Rectal smooth muscle tissue (tissue), 1 donor: ENCODE data around the gene TRIM39.

Source experiments
- H3K27ac ChIP-seq: one replicate; pipeline ENCODE4 v1.7.0; 2013; ENCODE audit warnings: low read depth, low read length, inconsistent platforms
- H3K27me3 ChIP-seq: one replicate; pipeline ENCODE4 v1.7.0; 2013; ENCODE audit warnings: low read length; ENCODE audit not compliant: control insufficient read depth, insufficient read depth
- H3K36me3 ChIP-seq: one replicate; pipeline ENCODE4 v1.7.0; 2013; ENCODE audit warnings: low read length; ENCODE audit not compliant: control insufficient read depth, insufficient read depth
- H3K4me1 ChIP-seq: one replicate; pipeline ENCODE4 v1.7.0; 2013; ENCODE audit warnings: low read length; ENCODE audit not compliant: control insufficient read depth, insufficient read depth
- H3K4me3 ChIP-seq: one replicate; pipeline ENCODE4 v1.7.0; 2013; ENCODE audit warnings: low read length
- H3K9ac ChIP-seq: one replicate; pipeline ENCODE4 v1.7.0; 2013; ENCODE audit warnings: low read length

The TRIM39 gene

GRCh38 chr6:30317913-30318589, 8.7 kb upstream of the TRIM39 start:
- no peaks in the 10 kb centered on the region for H3K4me1 ChIP-seq
- no peak overlapping the region for H3K27ac ChIP-seq
- H3K36me3 ChIP-seq, result peaks cover 3% of the 10 kb centered on the region
- no peaks in the 10 kb centered on the region for H3K27me3 ChIP-seq
- H3K9ac ChIP-seq, result no peak overlapping the region
- H3K4me3 ChIP-seq, result no peak overlapping the region

GRCh38 chr6:30319146-30319835, 7.4 kb upstream of the TRIM39 start:
- Histone ChIP-seq H3K27me3 (no peaks in the 10 kb centered on the region), H3K27ac (no peak overlapping the region), H3K4me3 (no peak overlapping the region), H3K4me1 (no peaks in the 10 kb centered on the region), H3K36me3 (no peaks in the 10 kb centered on the region), H3K9ac (no peak overlapping the region)

GRCh38 chr6:30321692-30322388, 4.9 kb upstream of the TRIM39 start:
- Histone ChIP-seq H3K36me3 (no peaks in the 10 kb centered on the region), H3K27me3 (no peaks in the 10 kb centered on the region), H3K9ac (no peak overlapping the region), H3K4me1 (peaks cover 5% of the 10 kb centered on the region), H3K4me3 (no peak overlapping the region), H3K27ac (no peak overlapping the region)

GRCh38 chr6:30322527-30323501, 3.9 kb upstream of the TRIM39 start:
- no peak overlapping the region for H3K9ac ChIP-seq
- peaks cover 10% of the 10 kb centered on the region for H3K4me1 ChIP-seq
- no peaks in the 10 kb centered on the region for H3K36me3 ChIP-seq
- H3K27me3 ChIP-seq, result no peaks in the 10 kb centered on the region
- no peak overlapping the region for H3K27ac ChIP-seq
- no peak overlapping the region for H3K4me3 ChIP-seq

GRCh38 chr6:30323806-30324205, 2.9 kb upstream of the TRIM39 start:
- Histone ChIP-seq H3K27me3 (no peaks in the 10 kb centered on the region), H3K27ac (no peak overlapping the region), H3K4me3 (no peak overlapping the region), H3K36me3 (no peaks in the 10 kb centered on the region), H3K9ac (no peak overlapping the region), H3K4me1 (peaks cover 11% of the 10 kb centered on the region)

- Histone ChIP-seq H3K9ac (no peak overlapping the region), H3K27me3 (no peaks in the 10 kb centered on the region), H3K36me3 (peaks cover 6% of the 10 kb centered on the region), H3K27ac (peak overlapping the region; percentile 93), H3K4me1 (peaks cover 11% of the 10 kb centered on the region), H3K4me3 (peak overlapping the region; percentile 77)
Observed at GRCh38 chr6:30325150-30325872, 1.4 kb upstream of the TRIM39 start.

- Histone ChIP-seq H3K9ac (peak overlapping the region; percentile 66), H3K27ac (peak overlapping the region; percentile 93), H3K4me1 (peaks cover 11% of the 10 kb centered on the region)
Observed at GRCh38 chr6:30325873-30326525, 728 bp upstream of the TRIM39 start.

GRCh38 chr6:30327232-30327746, 562 bp downstream of the TRIM39 start:
- peaks cover 11% of the 10 kb centered on the region for H3K4me1 ChIP-seq
- H3K4me3 ChIP-seq, result peak overlapping the region; percentile 77
- H3K27me3 ChIP-seq, result no peaks in the 10 kb centered on the region
- H3K36me3 ChIP-seq, result peaks cover 19% of the 10 kb centered on the region
- peak overlapping the region; percentile 93 for H3K27ac ChIP-seq
- H3K9ac ChIP-seq, result peak overlapping the region; percentile 66

More at GRCh38 chr6:30325873-30326525, 728 bp upstream of the TRIM39 start:
- H3K36me3 ChIP-seq, result peaks cover 10% of the 10 kb centered on the region
- H3K4me3 ChIP-seq, result peak overlapping the region; percentile 77
- no peaks in the 10 kb centered on the region for H3K27me3 ChIP-seq

- Histone ChIP-seq H3K27ac (no peak overlapping the region), H3K4me1 (peaks cover 11% of the 10 kb centered on the region)
Observed at GRCh38 chr6:30328397-30328796, 1.7 kb downstream of the TRIM39 start.

GRCh38 chr6:30329331-30329730, 2.6 kb downstream of the TRIM39 start:
- Histone ChIP-seq H3K27ac (no peak overlapping the region), H3K4me1 (peaks cover 11% of the 10 kb centered on the region), H3K36me3 (peaks cover 22% of the 10 kb centered on the region), H3K9ac (no peak overlapping the region), H3K27me3 (no peaks in the 10 kb centered on the region), H3K4me3 (no peak overlapping the region)

More at GRCh38 chr6:30328397-30328796, 1.7 kb downstream of the TRIM39 start:
- Histone ChIP-seq H3K9ac (no peak overlapping the region), H3K36me3 (peaks cover 19% of the 10 kb centered on the region), H3K27me3 (no peaks in the 10 kb centered on the region), H3K4me3 (no peak overlapping the region)

GRCh38 chr6:30331981-30332380, 5.3 kb downstream of the TRIM39 start:
- peaks cover 7% of the 10 kb centered on the region for H3K4me1 ChIP-seq
- H3K9ac ChIP-seq, result no peak overlapping the region
- H3K27me3 ChIP-seq, result no peaks in the 10 kb centered on the region
- peaks cover 34% of the 10 kb centered on the region for H3K36me3 ChIP-seq
- H3K4me3 ChIP-seq, result no peak overlapping the region
- H3K27ac ChIP-seq, result no peak overlapping the region
